Stomach (tissue), 4 donors: ENCODE data around the gene KIAA1671.

Experiments
- EP300 ChIP-seq: sonication (generic); formaldehyde crosslinking; IDR thresholded peaks from one replicate; pipeline ENCODE4 v1.6.1; 2017; ENCODE audit warnings: antibody characterized with exemption
- POLR2A ChIP-seq, 4 donors: fragments of 450-650 bp; IDR thresholded peaks; one replicate each; pipeline ENCODE4 v1.6.1; 2016; ENCODE audit warnings: antibody characterized with exemption in 4 of 4, control low read depth in 2 of 4, mild to moderate bottlenecking in 1 of 4, moderate library complexity in 1 of 4

- no peak for TF ChIP-seq EP300
- no peak for TF ChIP-seq POLR2A (IDR thresholded peaks at IDR 0.05)
Observed at GRCh38 chr22:25104367-25104766, 151.9 kb downstream of the KIAA1671 start.
